ENCODE measurements around the gene TENT4A. TPM values are rescaled to one million over a fixed set of nuclear protein-coding genes. Genes with fewer than 3 reads are reported as not detected.

TENT4A gene
- total RNA-seq, 4 donors from 2014 or later, result 14.1 to 43.3 (median 27.2) TPM

DNA sequence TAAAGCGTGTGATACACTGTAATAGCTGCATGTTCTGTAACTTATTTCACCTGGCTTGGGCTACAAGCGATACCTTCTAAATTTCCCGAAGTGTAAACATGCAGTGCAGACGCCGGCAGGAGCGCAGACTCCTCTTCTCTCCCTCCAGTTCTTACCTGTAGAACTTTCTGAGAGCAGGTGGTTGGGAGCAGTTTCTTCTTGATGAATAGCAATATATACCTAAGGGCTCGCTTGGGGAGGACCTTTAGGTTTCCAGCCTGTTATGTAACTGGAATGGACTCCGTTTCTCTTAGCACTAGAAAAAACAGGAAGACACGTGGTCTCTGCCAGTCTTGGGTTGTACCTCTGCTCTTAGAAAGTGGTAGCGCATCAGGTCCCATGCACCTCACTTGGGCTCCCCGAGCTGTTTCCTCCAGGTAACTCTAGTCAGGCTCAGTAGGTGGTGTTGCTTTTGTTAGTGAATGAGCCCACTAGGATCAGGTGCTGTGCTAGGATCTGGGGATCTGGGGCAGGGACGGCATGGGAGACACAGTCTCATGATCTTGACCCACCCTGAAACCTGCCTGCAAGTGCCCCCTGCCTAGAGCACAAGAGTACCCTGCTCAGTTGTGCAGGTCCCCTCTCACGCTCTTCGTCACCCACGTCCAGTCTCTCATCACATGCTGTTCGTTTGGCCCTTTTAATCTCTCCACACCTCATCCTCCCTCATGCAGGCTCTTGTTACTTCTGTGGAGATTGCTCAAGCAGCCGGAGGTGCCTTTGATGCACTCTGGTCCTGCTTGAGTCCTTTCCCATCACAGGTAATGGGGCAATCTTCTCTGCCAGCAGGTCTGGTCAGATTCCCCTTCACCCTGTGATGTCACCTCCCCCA, 2.8 kb downstream of the TENT4A start:
- intact Hi-C loops (cut with DNase I; ENCODE audit: low total_unique reads), result no loop called here
- H3K27ac ChIP-seq, result no peak overlapping the region
- no peaks in the 10 kb centered on the region for H3K36me3 ChIP-seq
- DNase-seq, result peak in 1 of 2 donors; percentile 8
- H3K4me1 ChIP-seq, result peaks cover 3 to 13% of the 10 kb centered on the region in 2 donors
- no peak for TF ChIP-seq POLR2A (IDR thresholded peaks at IDR 0.05)
- TF ChIP-seq CTCF (IDR thresholded peaks at IDR 0.05), result no peak
- H3K27me3 ChIP-seq, result no peaks in the 10 kb centered on the region
- no peaks in the 10 kb centered on the region for H3K9me3 ChIP-seq
- peak overlapping the region in 1 of 2 donors; percentile 68 for H3K4me3 ChIP-seq

DNA sequence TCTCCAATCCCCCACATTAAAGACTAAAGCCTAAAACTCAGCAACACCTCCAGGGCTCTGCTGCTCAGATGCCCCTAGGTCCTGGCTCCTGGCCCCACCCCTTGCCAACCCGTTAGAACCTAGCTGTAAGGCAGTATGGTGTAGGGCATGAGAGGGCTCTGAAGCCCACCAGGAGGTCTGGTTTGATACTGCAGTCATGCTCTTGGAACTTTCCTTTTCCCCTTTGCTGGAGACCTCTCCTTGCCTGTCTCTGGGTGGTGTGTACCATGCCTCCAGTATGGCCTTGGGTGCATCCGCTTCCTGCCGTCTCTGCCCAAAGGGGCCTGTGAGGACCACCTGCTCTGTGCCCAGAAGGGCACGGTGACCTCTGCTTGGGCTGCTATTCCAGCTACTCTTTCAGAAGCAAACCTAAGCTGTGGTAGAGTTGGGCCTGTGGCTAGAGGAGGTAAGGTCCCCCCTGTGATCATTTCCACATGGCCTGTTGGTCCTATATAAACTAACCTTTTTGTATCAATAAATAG, 3.5 kb downstream of the TENT4A start:
- Histone ChIP-seq H3K36me3 (no peaks in the 10 kb centered on the region), H3K4me1 (peaks cover 10 to 13% of the 10 kb centered on the region in 2 donors), H3K27ac (no peak overlapping the region), H3K27me3 (no peaks in the 10 kb centered on the region), H3K4me3 (peak overlapping the region in 1 of 2 donors; percentile 68), H3K9me3 (no peaks in the 10 kb centered on the region)
- peak in 1 of 2 donors; percentile 8 for DNase-seq
- intact Hi-C loops (cut with DNase I; ENCODE audit: low total_unique reads), result no loop called here
- TF ChIP-seq POLR2A (IDR thresholded peaks at IDR 0.05) (no peak), CTCF (IDR thresholded peaks at IDR 0.05) (no peak)

- intact Hi-C loops (cut with DNase I; ENCODE audit: low total_unique reads), result no loop called here
- DNase-seq, result no peak
These were observed 4.0 kb downstream of the TENT4A start for GRCh38 chr5:6717247-6717646.

GRCh38 chr5:6717687-6718086, 4.5 kb downstream of the TENT4A start:
- Histone ChIP-seq H3K36me3 (no peaks in the 10 kb centered on the region), H3K4me1 (peaks cover 11 to 16% of the 10 kb centered on the region in 2 donors), H3K27ac (no peak overlapping the region), H3K9me3 (no peaks in the 10 kb centered on the region), H3K27me3 (no peaks in the 10 kb centered on the region), H3K4me3 (no peak overlapping the region)
- intact Hi-C loops (cut with DNase I; ENCODE audit: low total_unique reads), result no loop called here
- DNase-seq, result peak in 1 of 2 donors; percentile 7
- TF ChIP-seq CTCF (IDR thresholded peaks at IDR 0.05) (no peak), POLR2A (IDR thresholded peaks at IDR 0.05) (no peak)

More at GRCh38 chr5:6717247-6717646, 4.0 kb downstream of the TENT4A start:
- Histone ChIP-seq H3K9me3 (no peaks in the 10 kb centered on the region), H3K27me3 (no peaks in the 10 kb centered on the region), H3K27ac (no peak overlapping the region), H3K4me3 (no peak overlapping the region), H3K36me3 (no peaks in the 10 kb centered on the region), H3K4me1 (peaks cover 11 to 13% of the 10 kb centered on the region in 2 donors)
- TF ChIP-seq POLR2A (IDR thresholded peaks at IDR 0.05) (no peak), CTCF (IDR thresholded peaks at IDR 0.05) (no peak)

- Histone ChIP-seq H3K4me3 (no peak overlapping the region), H3K27me3 (no peaks in the 10 kb centered on the region), H3K36me3 (no peaks in the 10 kb centered on the region), H3K4me1 (peaks cover 11 to 21% of the 10 kb centered on the region in 2 donors), H3K27ac (no peak overlapping the region), H3K9me3 (no peaks in the 10 kb centered on the region)
- TF ChIP-seq CTCF (IDR thresholded peaks at IDR 0.05), result no peak
- no peak for TF ChIP-seq POLR2A (IDR thresholded peaks at IDR 0.05)
- DNase-seq, result peak in 1 of 2 donors; percentile 6
- intact Hi-C loops (cut with DNase I; ENCODE audit: low total_unique reads), result no loop called here
These were observed 5.0 kb downstream of the TENT4A start for GRCh38 chr5:6718161-6718681.
